Neural cell (in vitro differentiated cells): ENCODE data around the gene NANOS1. TPM values are rescaled to one million over a fixed set of nuclear protein-coding genes. Genes with fewer than 3 reads are reported as not detected.

ENCODE experiments used
- H2AFZ ChIP-seq: fragments of 200-600, 300-800 bp; sonication (generic), shearing (Covaris generic); 2 replicates; pipeline ENCODE4 v1.6.0; 2014; ENCODE audit warnings: low read depth, mild to moderate bottlenecking, antibody characterized with exemption, low read length, moderate library complexity
- H3F3A ChIP-seq: fragments of 200-600 bp; shearing (Covaris generic); 2 replicates; pipeline ENCODE4 v1.6.1; 2016; ENCODE audit warnings: mild to moderate bottlenecking, moderate library complexity, mixed read lengths, antibody characterized with exemption, low read length; ENCODE audit not compliant: insufficient read depth, poor library complexity, severe bottlenecking
- H3K27ac ChIP-seq: fragments of 200-600, 300-800 bp; sonication (generic), shearing (Covaris generic); 2 replicates; pipeline ENCODE4 v1.5.1; 2014; ENCODE audit warnings: mild to moderate bottlenecking, low read length, moderate library complexity
- H3K27me3 ChIP-seq: fragments of 300-800, 200-600 bp; sonication (generic), shearing (Covaris generic); 2 replicates; pipeline ENCODE4 v1.6.0; 2014; ENCODE audit warnings: mild to moderate bottlenecking, low read depth, low read length, moderate library complexity; ENCODE audit not compliant: insufficient read depth
- H3K36me3 ChIP-seq: fragments of 300-800, 200-600 bp; sonication (generic), shearing (Covaris generic); 2 replicates; pipeline ENCODE4 v1.5.1; 2014; ENCODE audit warnings: mild to moderate bottlenecking, antibody characterized with exemption, low read length, moderate library complexity; ENCODE audit not compliant: insufficient read depth
- H3K4me2 ChIP-seq: fragments of 300-800, 200-600 bp; sonication (generic), shearing (Covaris generic); 2 replicates; pipeline ENCODE4 v1.6.0; 2014; ENCODE audit warnings: mild to moderate bottlenecking, low read length
- H3K4me3 ChIP-seq: fragments of 300-800, 200-600 bp; sonication (generic), shearing (Covaris generic); 2 replicates; pipeline ENCODE4 v1.5.1; 2014; ENCODE audit warnings: mild to moderate bottlenecking, low read length, moderate library complexity
- H3K79me2 ChIP-seq: fragments of 200-600 bp; shearing (Covaris generic); replicated peaks from 2 replicates; pipeline ENCODE4 v1.6.0; 2014; ENCODE audit warnings: mild to moderate bottlenecking, low read length, moderate library complexity; ENCODE audit not compliant: insufficient read depth
- H3K9ac ChIP-seq: fragments of 300-800, 200-600 bp; sonication (generic), shearing (Covaris generic); 2 replicates; pipeline ENCODE4 v1.6.1; 2016; ENCODE audit warnings: mild to moderate bottlenecking, low read length, mixed read lengths
- H3K9me2 ChIP-seq: fragments of 200-600 bp; shearing (Covaris generic); 2 replicates; pipeline ENCODE4 v1.6.1; 2016; ENCODE audit warnings: mild to moderate bottlenecking, low read length, mixed read lengths; ENCODE audit not compliant: insufficient read depth
- H3K9me3 ChIP-seq: fragments of 200-600, 300-800 bp; sonication (generic), shearing (Covaris generic); 2 replicates; pipeline ENCODE4 v1.6.1; 2016; ENCODE audit warnings: mild to moderate bottlenecking, mixed run types, low read length, moderate library complexity, mixed read lengths
- H4K20me1 ChIP-seq: fragments of 200-600 bp; shearing (Covaris generic); 2 replicates; pipeline ENCODE4 v1.6.1; 2016; ENCODE audit warnings: mild to moderate bottlenecking, mixed run types; ENCODE audit not compliant: insufficient read depth
- CTCF ChIP-seq: fragments of 450-650 bp; IDR thresholded peaks from 2 replicates; pipeline ENCODE4 v1.5.1; 2014; ENCODE audit warnings: antibody characterized with exemption, mild to moderate bottlenecking, moderate library complexity; ENCODE audit not compliant: poor library complexity, severe bottlenecking
- EP300 ChIP-seq: fragments of 450-650 bp; conservative IDR thresholded peaks from 2 replicates; pipeline ENCODE4 v1.6.1; 2014; ENCODE audit warnings: antibody characterized with exemption, mild to moderate bottlenecking, moderate library complexity; ENCODE audit not compliant: poor library complexity, severe bottlenecking
- EZH2 ChIP-seq: fragments of 200-600, 300-800 bp; shearing (Covaris generic), sonication (generic); IDR thresholded peaks from 2 replicates; pipeline ENCODE4 v1.6.1; 2014; ENCODE audit warnings: antibody characterized with exemption, low read length, borderline replicate concordance, mild to moderate bottlenecking; ENCODE audit not compliant: insufficient read depth, poor library complexity, severe bottlenecking
- MXI1 ChIP-seq: fragments of 450-650 bp; conservative IDR thresholded peaks from 2 replicates; pipeline ENCODE4 v1.6.1; 2014; ENCODE audit warnings: antibody characterized with exemption, mild to moderate bottlenecking; ENCODE audit not compliant: poor library complexity, severe bottlenecking
- POLR2AphosphoS5 ChIP-seq: IDR thresholded peaks from 2 replicates; pipeline ENCODE4 v1.6.1; 2012
- RAD21 ChIP-seq: fragments of 450-650 bp; conservative IDR thresholded peaks from 2 replicates; pipeline ENCODE4 v1.6.1; 2014; ENCODE audit warnings: antibody characterized with exemption, mild to moderate bottlenecking, moderate library complexity
- REST ChIP-seq: IDR thresholded peaks from 2 replicates; pipeline ENCODE4 v1.6.1; 2012; ENCODE audit warnings: borderline replicate concordance
- SMC3 ChIP-seq: fragments of 450-650 bp; conservative IDR thresholded peaks from 2 replicates; pipeline ENCODE4 v1.6.1; 2014; ENCODE audit warnings: antibody characterized with exemption, mild to moderate bottlenecking, moderate library complexity; ENCODE audit not compliant: poor library complexity
- TAF1 ChIP-seq: IDR thresholded peaks from 2 replicates; pipeline ENCODE4 v1.6.1; 2012; ENCODE audit warnings: low read depth
- polyA plus RNA-seq: library from polyadenylated mRNA; depleted of rRNA; stranded (reverse); fragments of >200 nt; gene quantifications from 2 replicates; pipeline ENCODE4 v1.2.3, GENCODE V29; 2014

The NANOS1 gene
- polyA plus RNA-seq, 1 donor from 2014 or later, result 29.1 TPM

- no peaks in the 10 kb centered on the region for H3K9me3 ChIP-seq
- no peak overlapping the region for H3K4me3 ChIP-seq
- no peaks in the 10 kb centered on the region for H3K27me3 ChIP-seq
- H4K20me1 ChIP-seq, result no peaks in the 10 kb centered on the region
- H3K79me2 ChIP-seq, result peaks cover 5% of the 10 kb centered on the region
- no peak overlapping the region for H3K4me2 ChIP-seq
- no peak overlapping the region for H3K9ac ChIP-seq
- H3F3A ChIP-seq, result no peaks in the 10 kb centered on the region
- no peak overlapping the region for H2AFZ ChIP-seq
- TF ChIP-seq SMC3, result no peak
- TF ChIP-seq TAF1, result no peak
- no peak for TF ChIP-seq CTCF
- TF ChIP-seq EZH2, result no peak
- TF ChIP-seq POLR2AphosphoS5, result no peak
- TF ChIP-seq REST, result no peak
- H3K27ac ChIP-seq, result no peak overlapping the region
- H3K9me2 ChIP-seq, result no peaks in the 10 kb centered on the region
- peaks cover 13% of the 10 kb centered on the region for H3K36me3 ChIP-seq
These were observed 22.3 kb downstream of the NANOS1 start for GRCh38 chr10:119051775-119052174.

- no peak for TF ChIP-seq EP300
- TF ChIP-seq POLR2AphosphoS5, result no peak
- TF ChIP-seq REST, result no peak
- no peak for TF ChIP-seq SMC3
- no peak for TF ChIP-seq TAF1
- TF ChIP-seq MXI1, result no peak
- no peak for TF ChIP-seq RAD21
- no peak for TF ChIP-seq EZH2
- TF ChIP-seq CTCF, result no peak
- H3K36me3 ChIP-seq, result peaks cover 24% of the 10 kb centered on the region
- no peak overlapping the region for H3K4me2 ChIP-seq
- no peak overlapping the region for H3K9ac ChIP-seq
- H3K9me2 ChIP-seq, result no peaks in the 10 kb centered on the region
- no peaks in the 10 kb centered on the region for H3K9me3 ChIP-seq
- no peaks in the 10 kb centered on the region for H3K27me3 ChIP-seq
- no peaks in the 10 kb centered on the region for H4K20me1 ChIP-seq
- H3F3A ChIP-seq, result no peaks in the 10 kb centered on the region
- H2AFZ ChIP-seq, result no peak overlapping the region
- no peak overlapping the region for H3K27ac ChIP-seq
- H3K79me2 ChIP-seq, result peaks cover 3% of the 10 kb centered on the region
- no peak overlapping the region for H3K4me3 ChIP-seq
These were observed 26.0 kb downstream of the NANOS1 start for GRCh38 chr10:119055472-119055871.
